Mesenchymal stem cell (in vitro differentiated cells and primary cell): ENCODE data around the gene STEAP1.
"Not testable (repeated sequence)": the region's sequence is repeated elsewhere in the genome, so short reads cannot be mapped to it uniquely, and the experiment has no call there.

ENCODE experiments used
- DNase-seq: peaks from one replicate; pipeline ENCODE4 v3.0.0-alpha.2; 2013
- H2AFZ ChIP-seq: one replicate; pipeline ENCODE4 v1.6.1; 2013; ENCODE audit warnings: low read depth, mild to moderate bottlenecking, control low read depth, inconsistent platforms, low read length, moderate library complexity
- H2AK5ac ChIP-seq: 2 replicates; pipeline ENCODE4 v1.6.1; 2013; ENCODE audit warnings: low read length, moderate library complexity, mild to moderate bottlenecking, inconsistent platforms; ENCODE audit not compliant: severe bottlenecking
- H2BK120ac ChIP-seq: one replicate; pipeline ENCODE4 v1.6.1; 2013; ENCODE audit warnings: low read depth, mild to moderate bottlenecking, inconsistent platforms, low read length, moderate library complexity
- H2BK12ac ChIP-seq, 2 experiments: one replicate each; pipeline ENCODE4 v1.6.1; 2013; ENCODE audit warnings: inconsistent platforms in 2 of 2, low read length in 2 of 2, mild to moderate bottlenecking in 2 of 2, moderate library complexity in 2 of 2, control low read depth in 1 of 2
- H2BK15ac ChIP-seq: one replicate; pipeline ENCODE4 v1.6.1; 2013; ENCODE audit warnings: mild to moderate bottlenecking, low read depth, inconsistent platforms; ENCODE audit not compliant: poor library complexity, severe bottlenecking
- H2BK5ac ChIP-seq: 2 replicates; pipeline ENCODE4 v1.6.1; 2013; ENCODE audit warnings: low read depth, mild to moderate bottlenecking, low read length, control low read depth, inconsistent platforms; ENCODE audit not compliant: poor library complexity, severe bottlenecking
- H3K14ac ChIP-seq, 2 experiments: one replicate each; pipeline ENCODE4 v1.6.1; 2013; ENCODE audit warnings: inconsistent platforms in 2 of 2, low read length in 2 of 2, control low read depth in 1 of 2, mild to moderate bottlenecking in 1 of 2, moderate library complexity in 1 of 2
- H3K18ac ChIP-seq, 2 experiments: one replicate each; pipeline ENCODE4 v1.6.1; 2013; ENCODE audit warnings: inconsistent platforms in 2 of 2, low read length in 2 of 2, control low read depth in 1 of 2, low read depth in 1 of 2, mild to moderate bottlenecking in 1 of 2
- H3K23ac ChIP-seq, 2 experiments: one replicate each; pipeline ENCODE4 v1.6.1; 2013; ENCODE audit warnings: inconsistent platforms in 2 of 2, low read length in 2 of 2, mild to moderate bottlenecking in 2 of 2, moderate library complexity in 2 of 2, control low read depth in 1 of 2
- H3K27ac ChIP-seq: 2 replicates; pipeline ENCODE4 v1.5.1; 2013; ENCODE audit warnings: mild to moderate bottlenecking, moderate library complexity, low read length, control low read depth, inconsistent platforms; ENCODE audit not compliant: poor library complexity, severe bottlenecking
- H3K27me3 ChIP-seq, 2 experiments: 2 replicates each; pipeline versions ENCODE4 v1.6.1 to v1.7.0; 2013; ENCODE audit warnings: low read length in 2 of 2, mild to moderate bottlenecking in 2 of 2, moderate library complexity in 2 of 2, control low read depth in 1 of 2, inconsistent platforms in 1 of 2; ENCODE audit not compliant: control insufficient read depth in 1 of 2, insufficient read depth in 1 of 2
- H3K36me3 ChIP-seq, 2 experiments: 2 replicates each; pipeline versions ENCODE4 v1.6.1 to v1.7.0; 2013; ENCODE audit warnings: low read length in 2 of 2, control low read depth in 1 of 2, inconsistent platforms in 1 of 2, low read depth in 1 of 2, mild to moderate bottlenecking in 1 of 2; ENCODE audit not compliant: insufficient read depth in 2 of 2, control insufficient read depth in 1 of 2
- H3K4ac ChIP-seq, 2 experiments: one replicate each; pipeline ENCODE4 v1.6.1; 2013; ENCODE audit warnings: inconsistent platforms in 2 of 2, low read length in 2 of 2, mild to moderate bottlenecking in 2 of 2, moderate library complexity in 2 of 2, control low read depth in 1 of 2, low read depth in 1 of 2
- H3K4me1 ChIP-seq: 2 replicates; pipeline ENCODE4 v1.6.1; 2013; ENCODE audit warnings: low read depth, low read length, control low read depth; ENCODE audit not compliant: control insufficient read depth, insufficient read depth
- H3K4me2 ChIP-seq: 2 replicates; pipeline ENCODE4 v1.6.1; 2013; ENCODE audit warnings: low read length, mild to moderate bottlenecking, inconsistent platforms; ENCODE audit not compliant: poor library complexity, severe bottlenecking
- H3K4me3 ChIP-seq, 2 experiments: 2 replicates each; pipeline versions ENCODE4 v1.5.1 to v1.7.0; 2013; ENCODE audit warnings: low read length in 2 of 2, mild to moderate bottlenecking in 2 of 2, control low read depth in 1 of 2, low read depth in 1 of 2; ENCODE audit not compliant: insufficient read depth in 1 of 2
- H3K79me1 ChIP-seq: replicated peaks from 2 replicates; pipeline ENCODE4 v1.6.1; 2013; ENCODE audit warnings: mild to moderate bottlenecking, control low read depth, low read length, inconsistent platforms; ENCODE audit not compliant: poor library complexity, severe bottlenecking
- H3K9ac ChIP-seq: 2 replicates; pipeline ENCODE4 v1.7.0; 2013; ENCODE audit warnings: mild to moderate bottlenecking, low read length, moderate library complexity
- H3K9me3 ChIP-seq: 2 replicates; pipeline ENCODE4 v1.7.0; 2013; ENCODE audit warnings: mild to moderate bottlenecking, low read length; ENCODE audit not compliant: control insufficient read depth
- H4K8ac ChIP-seq: one replicate; pipeline ENCODE4 v1.6.1; 2013; ENCODE audit warnings: inconsistent platforms, mild to moderate bottlenecking, low read length, moderate library complexity
- H4K91ac ChIP-seq: one replicate; pipeline ENCODE4 v1.6.1; 2013; ENCODE audit warnings: mild to moderate bottlenecking, low read length, inconsistent platforms
- WGBS: methylation state at CpG from one replicate; pipeline ENCODE4 v1.1.7; 2013; ENCODE audit warnings: mixed read lengths; 5-methylcytosine and 5-hydroxymethylcytosine counted together

The STEAP1 gene

DNA sequence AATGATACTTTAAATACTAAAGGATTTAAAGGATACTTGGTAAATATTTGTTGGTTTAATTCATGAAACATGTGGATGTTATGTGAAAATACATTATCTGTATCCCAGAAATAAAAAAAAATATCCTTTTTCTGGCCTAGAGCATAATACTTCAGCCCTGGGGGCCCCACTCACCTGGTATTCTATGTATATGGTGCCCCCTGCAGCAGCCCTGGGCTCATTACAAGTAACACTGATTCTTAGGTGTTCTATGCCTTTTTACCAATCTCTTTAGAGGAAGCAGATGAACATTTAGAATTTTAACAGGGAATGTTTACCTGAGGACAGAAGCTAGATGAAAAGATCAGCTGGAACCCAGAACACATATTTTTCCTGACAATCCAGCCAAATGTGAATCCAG is 4.8 kb upstream of the STEAP1 start:
- H2BK15ac ChIP-seq, H3K27ac ChIP-seq, H3K79me1 ChIP-seq, H4K91ac ChIP-seq, H3K4me1 ChIP-seq, H3K23ac ChIP-seq, H3K36me3 ChIP-seq, H2BK12ac ChIP-seq, H2BK120ac ChIP-seq, H3K4me2 ChIP-seq, H3K4ac ChIP-seq, H3K27me3 ChIP-seq, H3K18ac ChIP-seq, H3K9me3 ChIP-seq, H3K4me3 ChIP-seq, H4K8ac ChIP-seq, H2AFZ ChIP-seq, H2AK5ac ChIP-seq, H3K9ac ChIP-seq, H3K14ac ChIP-seq, H2BK5ac ChIP-seq: not testable (repeated sequence)
- DNase-seq: peak; percentile 1

DNA sequence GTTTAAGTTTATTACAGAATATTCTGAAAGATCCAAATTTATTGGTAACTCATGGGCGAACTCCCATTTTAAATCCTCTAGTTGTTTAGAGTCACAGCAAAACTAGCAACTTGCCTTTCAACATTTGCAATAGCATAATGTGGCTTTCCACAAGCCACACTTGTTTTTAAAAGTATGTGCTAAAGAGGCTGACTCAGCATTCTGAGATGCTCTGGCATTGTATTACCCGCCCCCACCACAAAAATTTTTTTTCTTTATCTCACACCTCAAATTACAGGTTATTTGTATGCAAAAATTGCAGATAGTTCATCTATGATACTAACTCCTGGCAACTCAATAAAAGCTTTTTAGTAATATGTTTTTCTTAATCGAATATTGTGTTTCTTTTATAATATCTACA is 2.4 kb upstream of the STEAP1 start:
- not testable (repeated sequence) for H3K14ac ChIP-seq, H4K91ac ChIP-seq, H3K27me3 ChIP-seq, H3K4me3 ChIP-seq, H3K9me3 ChIP-seq, H2BK12ac ChIP-seq, H3K9ac ChIP-seq, H3K4ac ChIP-seq, H3K79me1 ChIP-seq, H3K36me3 ChIP-seq, H3K4me1 ChIP-seq, H4K8ac ChIP-seq, H3K4me2 ChIP-seq, H2BK15ac ChIP-seq, H2BK5ac ChIP-seq, H3K18ac ChIP-seq, H3K23ac ChIP-seq, H2BK120ac ChIP-seq, H3K27ac ChIP-seq, DNase-seq, H2AK5ac ChIP-seq, H2AFZ ChIP-seq
- WGBS: no CpG with 5 or more reads among the region's 3 CpGs

DNA sequence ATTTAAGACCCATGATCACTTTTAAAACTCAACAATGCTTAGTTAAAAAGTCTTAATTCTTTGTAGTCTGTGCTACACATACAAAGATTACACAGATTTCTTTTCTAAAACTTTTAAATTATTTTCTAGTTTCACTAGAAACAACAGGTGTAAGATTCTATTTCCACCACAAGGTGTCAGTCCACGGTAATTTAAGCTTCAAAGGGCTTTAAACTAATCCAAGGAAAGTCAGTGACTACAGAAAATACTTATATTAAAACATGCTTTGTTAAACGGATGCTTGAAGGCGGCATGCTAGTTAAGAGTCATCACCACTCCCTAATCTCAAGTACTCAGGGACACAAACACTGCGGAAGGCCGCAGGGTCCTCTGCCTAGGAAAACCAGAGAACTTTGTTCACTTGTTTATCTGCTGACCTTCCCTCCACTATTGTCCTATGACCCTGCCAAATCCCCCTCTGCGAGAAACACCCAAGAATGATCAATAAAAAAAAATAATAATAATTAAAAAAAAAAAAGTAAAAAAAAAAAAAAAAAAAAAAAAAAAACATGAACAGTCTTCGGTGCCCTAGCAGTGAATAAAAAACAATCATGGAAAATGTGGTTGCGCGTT is 1.5 kb upstream of the STEAP1 start:
- H3K27me3 ChIP-seq, H2AK5ac ChIP-seq, H3K4me3 ChIP-seq, H3K36me3 ChIP-seq, H3K79me1 ChIP-seq, H4K91ac ChIP-seq, H3K4ac ChIP-seq, H3K23ac ChIP-seq, H3K18ac ChIP-seq, H3K14ac ChIP-seq, H3K27ac ChIP-seq, H2BK12ac ChIP-seq, H2AFZ ChIP-seq, H2BK5ac ChIP-seq, H3K4me2 ChIP-seq, H2BK120ac ChIP-seq, H2BK15ac ChIP-seq, H3K9me3 ChIP-seq, H3K4me1 ChIP-seq, H4K8ac ChIP-seq: not testable (repeated sequence)
- DNase-seq: peak; percentile 49
- 58% methylated on average over 5 of the region's 9 CpGs for WGBS
- peak overlapping the region; percentile 53 for H3K9ac ChIP-seq

DNA sequence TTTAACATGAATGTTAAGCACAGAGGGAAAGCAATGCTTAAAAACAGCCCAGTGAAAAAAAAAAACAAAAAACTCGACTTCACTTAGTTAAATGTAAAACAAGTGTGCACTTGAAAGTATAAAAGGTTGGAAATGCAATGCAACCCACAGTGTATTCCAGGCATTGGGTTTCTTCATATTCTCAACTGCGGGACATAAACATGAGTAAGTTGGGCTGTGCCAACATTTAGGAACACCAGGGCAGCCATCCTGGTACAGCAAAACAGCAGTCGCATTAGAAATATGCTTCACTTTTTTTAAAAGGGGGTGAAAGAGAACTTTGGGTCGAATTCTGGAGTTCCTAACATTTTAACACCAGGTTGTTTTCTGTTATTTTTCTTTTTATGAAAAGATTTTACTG is 937 bp downstream of the STEAP1 start:
- DNase-seq: no peak
- H3K18ac ChIP-seq: no peak overlapping the region
- H3K9me3 ChIP-seq: no peaks in the 10 kb centered on the region
- H2BK5ac ChIP-seq: no peak overlapping the region
- no peaks in the 10 kb centered on the region for H3K79me1 ChIP-seq
- H2AK5ac ChIP-seq: no peak overlapping the region
- peaks cover 4% of the 10 kb centered on the region for H3K4me1 ChIP-seq
- H2BK12ac ChIP-seq: no peak overlapping the region
- no peak overlapping the region for H3K4me2 ChIP-seq
- peak overlapping the region; percentile 94 for H3K9ac ChIP-seq
- H2BK15ac ChIP-seq: no peak overlapping the region
- no peaks in the 10 kb centered on the region for H3K27me3 ChIP-seq
- H4K91ac ChIP-seq: no peak overlapping the region
- H4K8ac ChIP-seq: no peak overlapping the region
- H3K27ac ChIP-seq: no peak overlapping the region
- H2AFZ ChIP-seq: no peak overlapping the region
- 100% methylated on average over 3 of the region's 4 CpGs for WGBS
- H2BK120ac ChIP-seq: no peak overlapping the region
- peak overlapping the region in 1 of 2 experiments; percentile 88 for H3K4me3 ChIP-seq
- H3K14ac ChIP-seq: no peak overlapping the region
- H3K4ac ChIP-seq: no peak overlapping the region
- no peak overlapping the region for H3K23ac ChIP-seq
- H3K36me3 ChIP-seq: peaks cover 0 to 9% of the 10 kb centered on the region in 2 experiments
